ENCODE results near the gene ACSBG1. TPM values are rescaled to one million over a fixed set of nuclear protein-coding genes. Genes with fewer than 3 reads are reported as not detected.

Gene ACSBG1
- total RNA-seq, 4 donors from 2014 or later = 0.09 to 0.31 TPM; not detected in 2

DNA sequence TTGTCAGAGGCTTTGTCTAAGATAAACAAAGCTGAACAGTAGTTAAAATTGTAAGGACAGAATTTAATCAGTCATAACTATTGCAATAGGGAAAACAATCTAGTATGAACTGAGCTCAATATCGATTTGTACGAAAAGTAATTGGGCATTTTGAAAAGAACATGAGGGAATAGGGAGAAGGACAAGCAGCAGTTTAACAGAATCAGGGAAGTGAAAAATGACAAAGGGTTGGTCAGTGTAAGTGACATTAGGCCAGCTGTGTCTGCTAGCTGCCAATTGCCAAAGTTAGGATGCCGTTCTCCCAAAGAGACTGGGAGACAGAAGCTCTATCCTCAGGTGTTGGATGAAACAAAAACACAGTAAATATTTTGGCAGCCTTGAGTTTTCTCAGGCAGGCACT is 26.7 kb upstream of the ACSBG1 start:
- WGBS, 2 donors = 66 to 75% methylated on average over 3 of the region's 3 CpGs
- DNase-seq = no peak

DNA sequence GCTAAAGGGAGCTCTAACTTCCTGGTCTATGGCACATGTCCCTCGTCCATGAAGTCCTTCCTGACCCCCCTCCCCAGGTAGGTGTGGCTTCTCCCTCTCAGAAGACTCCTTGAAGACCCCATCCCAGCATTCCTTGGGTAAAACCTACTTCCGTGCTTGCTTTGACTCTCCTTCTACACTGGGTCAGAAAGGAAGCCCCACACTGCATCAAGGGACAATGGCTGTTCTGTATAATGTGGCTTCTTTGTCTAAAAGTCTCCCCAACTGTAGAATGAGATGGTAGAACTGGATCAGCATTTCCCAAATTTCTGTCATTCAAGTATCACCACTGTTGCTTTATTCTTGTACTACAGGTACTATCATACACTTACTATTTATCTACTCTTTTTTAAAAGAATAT is 26.1 kb upstream of the ACSBG1 start:
- H3K27ac ChIP-seq = no peak overlapping the region
- TF ChIP-seq, protein P1, sequence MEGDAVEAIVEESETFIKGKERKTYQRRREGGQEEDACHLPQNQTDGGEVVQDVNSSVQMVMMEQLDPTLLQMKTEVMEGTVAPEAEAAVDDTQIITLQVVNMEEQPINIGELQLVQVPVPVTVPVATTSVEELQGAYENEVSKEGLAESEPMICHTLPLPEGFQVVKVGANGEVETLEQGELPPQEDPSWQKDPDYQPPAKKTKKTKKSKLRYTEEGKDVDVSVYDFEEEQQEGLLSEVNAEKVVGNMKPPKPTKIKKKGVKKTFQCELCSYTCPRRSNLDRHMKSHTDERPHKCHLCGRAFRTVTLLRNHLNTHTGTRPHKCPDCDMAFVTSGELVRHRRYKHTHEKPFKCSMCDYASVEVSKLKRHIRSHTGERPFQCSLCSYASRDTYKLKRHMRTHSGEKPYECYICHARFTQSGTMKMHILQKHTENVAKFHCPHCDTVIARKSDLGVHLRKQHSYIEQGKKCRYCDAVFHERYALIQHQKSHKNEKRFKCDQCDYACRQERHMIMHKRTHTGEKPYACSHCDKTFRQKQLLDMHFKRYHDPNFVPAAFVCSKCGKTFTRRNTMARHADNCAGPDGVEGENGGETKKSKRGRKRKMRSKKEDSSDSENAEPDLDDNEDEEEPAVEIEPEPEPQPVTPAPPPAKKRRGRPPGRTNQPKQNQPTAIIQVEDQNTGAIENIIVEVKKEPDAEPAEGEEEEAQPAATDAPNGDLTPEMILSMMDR (IDR thresholded peaks at IDR 0.05) = no peak
- no peak for TF ChIP-seq POLR2A (IDR thresholded peaks at IDR 0.05)
- no peak overlapping the region for H3K4me3 ChIP-seq
- peaks cover 5 to 17% (median 5%) of the 10 kb centered on the region in 3 donors for H3K4me1 ChIP-seq
- H3K36me3 ChIP-seq = no peaks in the 10 kb centered on the region
- H3K27me3 ChIP-seq = no peaks in the 10 kb centered on the region
- intact Hi-C loops (cut with DNase I) = no loop called here
- H3K9me3 ChIP-seq = no peaks in the 10 kb centered on the region
- WGBS, 2 donors = 54 to 65% methylated on average over 2 of the region's 2 CpGs
- DNase-seq = no peak

More for the DNA sequence above, 26.7 kb upstream of the ACSBG1 start:
- H3K36me3 ChIP-seq = no peaks in the 10 kb centered on the region
- H3K9me3 ChIP-seq = no peaks in the 10 kb centered on the region
- H3K27ac ChIP-seq = no peak overlapping the region
- intact Hi-C loops (cut with DNase I) = no loop called here
- no peaks in the 10 kb centered on the region for H3K27me3 ChIP-seq
- no peak overlapping the region for H3K4me3 ChIP-seq
- peaks cover 9 to 23% (median 11%) of the 10 kb centered on the region in 3 donors for H3K4me1 ChIP-seq
- no peak for TF ChIP-seq POLR2A (IDR thresholded peaks at IDR 0.05)
- TF ChIP-seq, protein P1 (IDR thresholded peaks at IDR 0.05) = no peak

DNA sequence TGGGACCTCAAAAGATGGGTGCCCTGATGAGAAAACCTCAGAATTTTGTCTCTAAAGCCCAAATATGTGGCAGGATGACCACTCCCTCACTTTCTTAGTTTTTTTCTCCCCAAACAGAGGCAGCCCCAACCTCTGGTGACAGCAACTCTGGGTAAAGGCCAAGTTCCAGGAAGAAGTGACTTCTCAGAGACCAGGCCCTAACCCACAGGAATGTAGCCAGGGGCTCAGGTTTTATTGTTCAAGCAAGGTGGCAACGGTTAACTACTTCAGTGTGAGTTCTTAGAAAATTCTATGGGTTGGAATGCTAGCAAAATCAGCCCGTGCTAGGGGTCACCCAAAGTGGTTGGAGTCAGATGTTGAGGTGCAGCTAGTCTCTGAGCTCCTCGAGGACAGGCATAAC is 24.9 kb upstream of the ACSBG1 start:
- H3K27ac ChIP-seq = no peak overlapping the region
- intact Hi-C loops (cut with DNase I) = no loop called here
- no peaks in the 10 kb centered on the region for H3K36me3 ChIP-seq
- H3K27me3 ChIP-seq = no peaks in the 10 kb centered on the region
- WGBS, 2 donors = 83 to 90% methylated on average over 3 of the region's 3 CpGs
- H3K9me3 ChIP-seq = no peaks in the 10 kb centered on the region
- H3K4me3 ChIP-seq = no peak overlapping the region
- TF ChIP-seq POLR2A (IDR thresholded peaks at IDR 0.05) = no peak
- TF ChIP-seq, protein P1 (IDR thresholded peaks at IDR 0.05) = no peak
- no peak for DNase-seq
- H3K4me1 ChIP-seq = peaks cover 0 to 7% (median 3%) of the 10 kb centered on the region in 3 donors

DNA sequence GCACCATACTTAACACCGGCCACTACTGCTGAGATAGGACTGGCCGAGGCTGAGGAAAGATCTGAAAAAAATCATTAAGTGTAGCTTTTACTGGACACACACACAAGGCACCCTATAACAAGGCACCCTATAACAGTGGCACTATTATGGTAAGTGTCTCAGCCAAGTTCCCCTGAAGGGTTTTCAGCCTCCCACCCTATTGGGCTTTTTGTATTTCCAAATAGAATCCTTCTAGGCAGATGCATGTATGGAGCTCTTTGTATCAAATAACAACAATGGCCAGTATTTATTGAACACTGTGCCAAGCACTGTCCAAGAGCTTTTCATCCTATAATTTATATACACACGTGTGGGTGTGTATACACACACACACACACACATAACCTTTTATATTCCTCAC is 23.3 kb upstream of the ACSBG1 start:
- intact Hi-C loops (cut with DNase I) = no loop called here
- DNase-seq = no peak
- H3K9me3 ChIP-seq = no peaks in the 10 kb centered on the region
- 73 to 87% methylated on average over 2 to 3 of the region's 3 CpGs for WGBS, 2 donors
- no peak overlapping the region for H3K4me3 ChIP-seq
- no peaks in the 10 kb centered on the region for H3K4me1 ChIP-seq
- H3K27me3 ChIP-seq = no peaks in the 10 kb centered on the region
- TF ChIP-seq, protein P1 (IDR thresholded peaks at IDR 0.05) = no peak
- TF ChIP-seq POLR2A (IDR thresholded peaks at IDR 0.05) = no peak
- H3K36me3 ChIP-seq = no peaks in the 10 kb centered on the region
- H3K27ac ChIP-seq = no peak overlapping the region

DNA sequence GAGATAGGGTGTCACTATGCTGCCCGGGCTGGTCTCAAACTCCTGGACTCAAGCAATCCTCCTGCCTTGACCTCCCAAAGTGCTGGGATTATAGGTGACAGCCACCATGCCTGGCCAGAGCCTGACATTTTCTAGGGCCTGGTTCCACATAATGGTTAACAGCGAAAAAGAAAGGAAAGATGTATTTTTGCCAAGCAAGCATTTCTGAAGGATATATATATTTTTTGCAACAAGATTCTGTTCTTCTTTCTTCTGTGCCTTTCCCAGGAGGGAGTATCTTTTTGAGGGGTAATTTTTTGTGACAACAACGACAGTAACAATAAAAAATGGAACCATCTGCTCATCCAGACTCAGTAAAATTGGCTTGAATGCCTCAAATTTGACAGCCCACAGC is 21.7 kb upstream of the ACSBG1 start:
- Histone ChIP-seq H3K27ac (no peak overlapping the region), H3K27me3 (no peaks in the 10 kb centered on the region), H3K36me3 (no peaks in the 10 kb centered on the region), H3K4me3 (no peak overlapping the region), H3K9me3 (no peaks in the 10 kb centered on the region), H3K4me1 (no peaks in the 10 kb centered on the region)
- no peak for TF ChIP-seq POLR2A (IDR thresholded peaks at IDR 0.05)
- TF ChIP-seq, protein P1 (IDR thresholded peaks at IDR 0.05) = no peak
- DNase-seq = no peak
- intact Hi-C loops (cut with DNase I) = no loop called here
- 74 to 79% methylated on average over 3 of the region's 3 CpGs for WGBS, 2 donors

Data from esophagus squamous epithelium (tissue), 5 donors.